D721Med (cell line): Measurements from ENCODE around the gene DKK3.

Source experiments
- DNase-seq: peaks from one replicate; pipeline ENCODE4 v3.0.0; 2011; ENCODE audit warnings: low spot score; ENCODE audit not compliant: insufficient read length
- FAIRE-seq: peaks from 2 replicates; lab custom pipeline; 2011; peaks lifted over from hg19 to GRCh38; lab: Jason Lieb, UNC
- TF ChIP-seq, protein P1 (sequence below): IDR thresholded peaks from 2 replicates; pipeline ENCODE4 v1.5.1; 2012; ENCODE audit warnings: mild to moderate bottlenecking, control low read depth; ENCODE audit not compliant: insufficient read depth; ENCODE audit errors: missing control alignments

DKK3 gene

DNA sequence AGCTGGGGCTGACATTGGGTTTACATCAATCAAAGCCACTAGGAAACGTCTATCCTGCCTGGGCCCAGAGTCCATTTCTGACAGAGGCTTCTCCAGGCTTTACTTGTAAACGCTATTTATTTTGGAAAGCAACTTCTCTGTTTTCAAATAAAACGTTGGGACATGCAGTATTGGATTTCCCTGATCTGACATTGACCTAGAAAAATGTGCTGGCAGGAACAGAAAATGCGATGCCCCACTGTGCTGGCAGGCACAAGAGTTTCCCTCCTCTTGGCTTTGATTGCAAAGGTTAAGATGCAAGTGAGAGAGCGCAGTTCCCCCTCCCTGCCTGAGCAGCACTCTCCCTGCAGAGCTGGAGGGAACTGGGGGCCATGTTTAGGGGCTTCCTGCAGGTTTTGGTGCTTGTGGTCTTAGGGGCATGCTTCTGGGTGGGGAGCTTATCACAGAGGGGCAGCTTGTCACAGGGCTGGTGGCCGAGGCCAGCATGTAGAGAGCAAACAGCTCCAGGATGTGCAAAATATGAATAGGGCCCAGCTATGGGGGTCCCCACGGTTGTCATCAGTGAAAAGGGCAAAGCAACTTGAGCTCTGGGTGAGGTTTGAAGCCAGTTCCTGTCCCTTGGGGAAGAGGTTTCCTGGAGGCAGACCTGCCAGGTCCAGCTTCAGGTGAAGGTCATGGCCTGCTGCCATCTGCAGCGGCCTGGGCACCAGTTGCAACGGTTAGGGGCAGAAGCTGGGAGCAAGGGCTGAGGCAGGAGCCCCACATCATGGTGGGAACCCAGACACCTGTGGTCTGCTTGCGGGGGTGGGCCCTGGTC is 42.3 kb upstream of the DKK3 start:
- TF ChIP-seq, protein P1, sequence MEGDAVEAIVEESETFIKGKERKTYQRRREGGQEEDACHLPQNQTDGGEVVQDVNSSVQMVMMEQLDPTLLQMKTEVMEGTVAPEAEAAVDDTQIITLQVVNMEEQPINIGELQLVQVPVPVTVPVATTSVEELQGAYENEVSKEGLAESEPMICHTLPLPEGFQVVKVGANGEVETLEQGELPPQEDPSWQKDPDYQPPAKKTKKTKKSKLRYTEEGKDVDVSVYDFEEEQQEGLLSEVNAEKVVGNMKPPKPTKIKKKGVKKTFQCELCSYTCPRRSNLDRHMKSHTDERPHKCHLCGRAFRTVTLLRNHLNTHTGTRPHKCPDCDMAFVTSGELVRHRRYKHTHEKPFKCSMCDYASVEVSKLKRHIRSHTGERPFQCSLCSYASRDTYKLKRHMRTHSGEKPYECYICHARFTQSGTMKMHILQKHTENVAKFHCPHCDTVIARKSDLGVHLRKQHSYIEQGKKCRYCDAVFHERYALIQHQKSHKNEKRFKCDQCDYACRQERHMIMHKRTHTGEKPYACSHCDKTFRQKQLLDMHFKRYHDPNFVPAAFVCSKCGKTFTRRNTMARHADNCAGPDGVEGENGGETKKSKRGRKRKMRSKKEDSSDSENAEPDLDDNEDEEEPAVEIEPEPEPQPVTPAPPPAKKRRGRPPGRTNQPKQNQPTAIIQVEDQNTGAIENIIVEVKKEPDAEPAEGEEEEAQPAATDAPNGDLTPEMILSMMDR: no peak
- no peak for DNase-seq
- FAIRE-seq: no peak

DNA sequence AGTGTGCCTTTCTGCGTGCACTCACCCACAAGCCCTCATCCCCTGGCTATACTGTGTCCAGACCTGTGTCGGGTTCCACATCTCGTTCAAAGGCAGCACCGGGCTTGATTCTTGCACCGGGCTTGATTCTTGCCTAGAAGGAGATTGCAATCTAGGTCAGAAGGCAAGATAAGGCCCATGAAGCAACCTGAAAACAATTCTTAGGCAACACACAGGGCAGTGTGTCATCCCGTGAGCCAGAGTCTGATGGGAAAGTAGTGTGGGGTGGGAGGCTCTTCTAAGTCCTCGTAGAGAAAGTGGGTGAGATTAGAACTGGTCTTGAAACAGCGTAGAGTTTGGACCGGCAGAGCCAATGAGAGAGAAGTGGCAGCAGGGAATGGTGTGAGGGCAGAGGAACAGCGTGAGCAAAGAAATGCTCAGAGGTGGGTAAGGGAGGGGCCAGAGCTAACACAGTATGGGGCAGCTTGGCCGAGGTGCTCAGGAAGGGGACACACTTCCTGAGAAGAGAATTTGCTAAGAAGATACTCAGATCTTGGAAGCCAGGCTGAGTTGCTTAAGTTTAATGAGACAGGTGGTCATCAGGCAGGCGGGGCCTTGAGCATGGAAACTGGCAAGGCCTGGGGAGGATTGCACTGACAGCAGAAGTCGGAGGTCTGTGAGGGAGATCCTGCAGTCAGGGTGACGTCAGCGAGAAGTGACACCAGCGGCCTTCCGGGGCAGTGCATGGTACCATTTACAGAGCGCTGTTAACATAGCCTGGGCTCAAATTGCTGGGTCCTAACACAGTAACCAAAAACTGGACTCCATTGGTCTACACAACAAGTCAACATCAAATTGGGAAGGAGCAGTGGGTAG is 40.7 kb upstream of the DKK3 start:
- no peak for DNase-seq
- TF ChIP-seq, protein P1: no peak
- no peak for FAIRE-seq

DNA sequence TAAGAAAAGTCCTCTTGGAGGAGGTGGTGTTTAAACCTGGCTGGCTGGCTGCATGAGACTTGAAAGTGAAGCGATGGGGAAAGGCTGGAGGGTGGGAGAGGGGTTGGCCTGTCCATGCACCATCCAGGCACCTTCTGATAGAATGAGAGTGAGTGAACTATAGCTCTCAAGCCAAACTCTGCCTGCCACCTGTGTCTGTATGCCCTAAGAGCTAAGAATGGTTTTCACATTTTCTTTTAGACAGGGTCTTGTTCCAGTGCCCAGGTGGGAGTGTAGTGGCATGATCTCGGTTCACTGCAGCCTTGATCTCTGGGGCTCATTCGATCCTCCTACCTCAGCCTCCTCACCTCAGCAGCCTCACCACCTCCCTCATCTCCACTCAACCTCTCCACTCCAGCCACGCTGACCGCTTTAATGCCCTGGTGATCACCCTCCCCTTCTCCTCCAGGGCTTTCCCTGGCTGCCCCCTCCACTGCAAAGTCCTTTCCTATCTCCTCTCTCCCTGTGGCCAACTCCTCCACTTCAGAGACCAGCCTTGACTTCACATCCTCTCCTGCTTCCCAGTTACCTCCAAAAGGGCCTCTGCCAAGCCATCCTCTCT is 38.3 kb upstream of the DKK3 start:
- TF ChIP-seq, protein P1: no peak
- DNase-seq (no peak), FAIRE-seq (no peak)

DNA sequence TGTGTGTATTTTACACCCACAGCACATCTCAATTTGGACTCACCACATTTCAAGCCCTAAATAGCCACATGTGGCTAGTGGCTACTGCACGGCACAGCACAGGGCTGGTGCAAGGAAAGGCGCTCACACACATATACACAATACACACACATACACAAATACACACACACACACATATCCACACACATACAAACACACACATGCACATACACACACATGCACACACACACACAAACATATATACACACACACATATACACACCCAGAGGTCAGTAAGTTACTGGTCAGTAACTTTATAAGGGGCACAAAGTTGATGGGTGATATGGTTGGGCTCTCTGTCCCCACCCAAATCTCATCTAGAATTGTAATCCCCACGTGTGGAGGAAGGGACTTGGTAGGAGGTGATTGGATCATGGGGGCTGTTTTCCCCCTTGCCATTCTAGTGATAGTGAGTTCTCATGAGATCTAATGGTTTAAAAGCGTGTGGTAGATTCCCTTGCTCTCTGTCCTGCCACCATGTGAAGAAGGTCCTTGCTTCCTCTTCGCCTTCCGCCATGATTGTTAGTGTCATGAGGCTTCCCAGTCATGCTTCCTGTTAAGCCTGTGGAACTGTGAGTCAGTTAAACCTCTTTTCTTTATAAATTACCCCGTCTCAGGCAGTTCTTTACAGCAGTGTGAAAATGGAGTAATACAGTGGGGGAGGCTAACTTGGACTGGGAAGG is 37.6 kb upstream of the DKK3 start:
- TF ChIP-seq, protein P1: no peak
- FAIRE-seq (no peak), DNase-seq (no peak)

DNA sequence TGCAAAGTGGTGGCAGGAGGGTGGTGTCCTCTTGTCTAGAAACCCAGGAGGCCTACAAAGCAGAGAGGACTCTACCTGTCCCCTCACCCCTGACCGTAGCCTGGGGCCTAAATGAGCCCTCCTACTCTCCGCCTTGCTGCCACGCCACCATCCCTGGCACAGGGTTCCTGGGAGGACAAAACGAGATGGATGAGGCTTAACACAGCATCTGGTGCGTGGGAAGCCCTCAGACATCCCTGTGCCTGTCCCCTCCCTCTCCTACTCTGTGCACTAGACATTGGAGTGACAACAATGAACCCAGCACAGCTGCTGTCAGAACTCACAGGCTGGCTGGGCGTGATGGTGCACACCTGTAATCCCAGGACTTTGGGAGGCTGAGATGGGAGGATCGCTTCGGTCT is 36.4 kb upstream of the DKK3 start:
- TF ChIP-seq, protein P1: no peak
- FAIRE-seq: no peak
- DNase-seq: no peak

DNA sequence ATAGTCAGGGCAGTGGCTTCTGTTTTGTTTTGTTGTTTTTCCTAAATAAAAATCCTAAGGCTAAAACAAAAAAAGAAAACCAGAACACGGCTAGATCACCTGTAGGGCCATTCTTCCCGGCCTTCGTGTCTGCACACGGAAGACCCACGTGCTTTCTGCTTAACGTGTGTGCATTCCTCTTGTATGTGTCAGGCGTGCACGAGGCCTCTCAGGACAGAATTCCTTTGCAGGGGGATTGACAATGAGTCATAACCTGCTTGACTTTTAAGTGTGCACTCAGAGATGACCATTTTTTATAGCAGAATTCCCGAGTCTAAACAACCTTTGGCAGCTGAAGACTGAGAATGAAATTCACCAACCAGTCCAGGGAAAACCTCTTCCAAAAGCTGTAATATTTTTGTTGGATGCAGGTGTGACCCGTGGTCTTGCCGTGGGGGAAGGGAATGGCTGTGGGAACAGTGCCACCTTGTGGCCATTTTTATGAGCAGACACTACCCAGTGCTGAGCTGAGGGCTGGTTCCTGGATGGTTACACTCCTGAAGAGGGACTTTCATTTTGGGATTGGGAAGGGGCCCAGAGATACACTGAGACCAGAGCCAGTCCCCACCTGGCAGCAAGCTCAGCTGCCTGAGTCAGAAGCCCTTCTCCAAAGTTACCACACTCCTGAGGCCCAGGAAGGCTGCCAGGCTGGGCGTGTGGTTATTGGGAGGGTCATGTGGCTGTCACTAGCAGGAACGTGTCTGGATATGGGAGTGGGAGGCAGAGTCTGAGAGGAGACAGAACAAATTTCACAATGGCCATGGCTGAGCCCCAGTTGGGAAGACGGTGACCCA is 35.7 kb upstream of the DKK3 start:
- FAIRE-seq (no peak), DNase-seq (peak; percentile 42)
- TF ChIP-seq, protein P1: peak; percentile 86
